ENCODE results near the gene SPATA20.

- TF ChIP-seq RCOR1 (IDR thresholded peaks at IDR 0.05; ENCODE audit: insufficient replicate concordance, low read length): no peak
- no peak for TF ChIP-seq NFE2L2 (IDR thresholded peaks at IDR 0.05; ENCODE audit: low read depth, low read length)
Measured at GRCh38 chr17:50605429-50605828, 58.5 kb downstream of the SPATA20 start.
